K562 (cell line): ENCODE data around the gene WARS2. TPM values are rescaled to one million over a fixed set of nuclear protein-coding genes. Genes with fewer than 3 reads are reported as not detected.

ENCODE experiments used
- ATAC-seq: fragments of 200-7000 bp; cut with Tn5 transposase; 3 replicates; pipeline ENCODE4 v1.9.1; 2020; ENCODE audit warnings: moderate library complexity
- BruUV-seq: library from RNA; stranded (reverse); fragments of 400-500 nt; replicated peaks from 2 replicates; lab custom pipeline; 2021; lab: Mats Ljungman, UMichigan
- CTCF ChIA-PET: fragments of 300-600 bp; formaldehyde crosslinking; extraction: SDS; loops from one replicate; lab custom pipeline; 2021; ENCODE audit warnings: low intra/inter-chr PET ratio; lab: Yijun Ruan, JAX
- POLR2A ChIA-PET: fragments of 300-600, 350-650 bp; sonication (Branson Sonifier 250); formaldehyde crosslinking; extraction: SDS; loops from one replicate; lab custom pipeline; 2021; ENCODE audit warnings: antibody characterized with exemption, inconsistent platforms; lab: Yijun Ruan, JAX
- DNase-seq, 4 experiments: peaks; one replicate each; pipeline versions ENCODE4 v3.0.0 to v3.0.0-alpha.2; 2011 to 2018; ENCODE audit warnings: low spot score in 3 of 4, mixed read lengths in 3 of 4; ENCODE audit errors: extremely low read depth in 1 of 4
- FAIRE-seq: peaks from 2 replicates; lab custom pipeline; 2011; peaks lifted over from hg19 to GRCh38; lab: Jason Lieb, UNC
- H2AFZ ChIP-seq: 2 replicates; pipeline ENCODE4 v1.6.0; 2011; ENCODE audit warnings: low read depth, low read length, control low read depth, inconsistent platforms
- H3K27ac ChIP-seq: fragments of 200-600 bp; 3 replicates; pipeline ENCODE4 v1.8.0; 2011; ENCODE audit warnings: low read depth, mild to moderate bottlenecking, control low read depth, inconsistent platforms, low read length, moderate library complexity, mixed read lengths; ENCODE audit errors: extremely low read depth
- H3K27me3 ChIP-seq, 2 experiments: fragments of 300-600 bp in 1 of 2; 2 replicates in 1 of 2; 3 replicates in 1 of 2; pipeline versions ENCODE4 v1.6.0 to v1.8.0; 2011; ENCODE audit warnings: inconsistent platforms in 2 of 2, low read length in 2 of 2, mild to moderate bottlenecking in 1 of 2, mixed read lengths in 1 of 2, moderate library complexity in 1 of 2; ENCODE audit not compliant: control insufficient read depth in 2 of 2, insufficient read depth in 2 of 2
- H3K36me3 ChIP-seq: fragments of 300-600 bp; 3 replicates; pipeline ENCODE4 v1.8.0; 2011; ENCODE audit warnings: mild to moderate bottlenecking, low read length, inconsistent platforms; ENCODE audit not compliant: control insufficient read depth, insufficient read depth
- H3K4me1 ChIP-seq, 2 experiments: fragments of 200-600 bp in 1 of 2; replicated peaks in 1 of 2; 2 replicates in 1 of 2; 3 replicates in 1 of 2; pipeline versions ENCODE4 v1.5.1 to v1.8.0; 2011; ENCODE audit warnings: inconsistent platforms in 2 of 2, low read length in 2 of 2, mild to moderate bottlenecking in 1 of 2, mixed read lengths in 1 of 2, moderate library complexity in 1 of 2; ENCODE audit not compliant: control insufficient read depth in 2 of 2, insufficient read depth in 2 of 2
- H3K4me2 ChIP-seq: 2 replicates; pipeline ENCODE4 v1.6.1; 2011; ENCODE audit warnings: low read length, control low read depth, inconsistent platforms, mixed read lengths; ENCODE audit not compliant: insufficient read depth
- H3K4me3 ChIP-seq: fragments of 200-600 bp; sonication (generic), shearing (Covaris generic); 2 replicates; pipeline ENCODE4 v1.5.1; 2016; ENCODE audit warnings: control low read depth, inconsistent platforms
- H3K79me2 ChIP-seq: fragments of 200-600 bp; 3 replicates; pipeline ENCODE4 v1.8.0; 2011; ENCODE audit warnings: low read length, inconsistent platforms; ENCODE audit not compliant: control insufficient read depth, insufficient read depth
- H3K9ac ChIP-seq, 2 experiments: 2 replicates each; pipeline versions ENCODE4 v1.6.0 to v1.6.1; 2011; ENCODE audit warnings: low read depth in 2 of 2, low read length in 2 of 2, control low read depth in 1 of 2, inconsistent platforms in 1 of 2, mild to moderate bottlenecking in 1 of 2, mixed read lengths in 1 of 2; ENCODE audit not compliant: insufficient read depth in 1 of 2
- H3K9me1 ChIP-seq: one replicate; pipeline ENCODE4 v1.6.0; 2011; ENCODE audit warnings: inconsistent platforms, mild to moderate bottlenecking, low read length, moderate library complexity; ENCODE audit not compliant: control insufficient read depth, insufficient read depth
- H3K9me3 ChIP-seq: replicated peaks from 2 replicates; pipeline ENCODE4 v1.5.1; 2011; ENCODE audit warnings: low read depth, low read length, inconsistent platforms; ENCODE audit not compliant: control insufficient read depth, insufficient read depth
- H4K20me1 ChIP-seq: replicated peaks from 2 replicates; pipeline ENCODE4 v1.6.1; 2011; ENCODE audit warnings: low read length, inconsistent platforms, mixed read lengths; ENCODE audit not compliant: control insufficient read depth, insufficient read depth
- CLOCK ChIP-seq: fragments of 250-450 bp; sonication (Bioruptor Pico); IDR thresholded peaks from 2 replicates; pipeline ENCODE4 v1.4.0; 2020; ENCODE audit warnings: mild to moderate bottlenecking, moderate library complexity, borderline replicate concordance
- DEAF1 ChIP-seq: fragments of 450-650 bp; formaldehyde crosslinking; IDR thresholded peaks from 2 replicates; pipeline ENCODE4 v1.4.0; 2020; ENCODE audit warnings: mild to moderate bottlenecking, moderate library complexity
- SIRT6 ChIP-seq: IDR thresholded peaks from one replicate; pipeline ENCODE4 v1.6.1; 2012; ENCODE audit warnings: low read depth, mild to moderate bottlenecking, control low read depth, inconsistent platforms, low read length, moderate library complexity
- WGBS: fragments of 100-300 bp; shearing (Covaris generic); methylation state at CpG from one replicate; pipeline ENCODE4 v1.1.6; 2016; ENCODE audit warnings: low coverage, mixed read lengths; ENCODE audit not compliant: insufficient coverage; ENCODE audit errors: missing lambda C conversion rate; 5-methylcytosine and 5-hydroxymethylcytosine counted together
- in situ Hi-C: fragments of 300-500 bp; cut with MboI; formaldehyde crosslinking; loops from 4 replicates; pipeline ENCODE4 v1.15.0; 2018; ENCODE audit warnings: inconsistent platforms, mixed read lengths
- intact Hi-C: fragments of 100-400 bp; cut with micrococcal nuclease; formaldehyde crosslinking; loops from 2 replicates; pipeline ENCODE4 v1.14.2; 2022
- polyA plus RNA-seq, 8 experiments: library from polyadenylated mRNA; depleted of rRNA in 4 of 8; stranded (reverse) in 5 of 8; unstranded in 3 of 8; fragments of >200 nt; fragmentation: Nextera tagmentation in 2 of 8; fragmentation: Illumina TruSeq in 1 of 8; extraction: Ambion mirVana in 2 of 8; extraction: Trizol in 1 of 8; gene quantifications; 2 replicates each; pipeline versions ENCODE4 v1.2.1 to v1.2.3, GENCODE V29; 2011 to 2014; ENCODE audit warnings: inconsistent platforms in 1 of 8, missing spikeins in 1 of 8
- total RNA-seq, 7 experiments: library from RNA; depleted of rRNA in 6 of 7; stranded (reverse); fragments of >200 nt in 6 of 7; fragmentation: Illumina TruSeq in 2 of 7; extraction: Trizol in 2 of 7; gene quantifications; 2 replicates each; pipeline versions ENCODE4 v1.2.1 to v1.2.3, GENCODE V29; 2011 to 2021; ENCODE audit warnings: low replicate concordance in 1 of 7

WARS2 gene
- total and polyA plus RNA-seq, 9 of the 15 experiments (the other 6 are each of a cell fraction or from before 2014, with no cell fraction given): 5.7 to 18.0 (median 16.9) TPM

- ATAC-seq: no peak
- intact Hi-C loops: no loop called here
- WGBS: 32% methylated on average over 53 of the region's 53 CpGs
These were observed 147.4 kb downstream of the WARS2 start for GRCh38 chr1:118992868-118993699.

More at GRCh38 chr1:118992868-118993699, 147.4 kb downstream of the WARS2 start:
- POLR2A ChIA-PET: interaction anchor here (0.6 kb wide), 1 partner anchor 1127 kb away, joined by 3 read pairs; no protein-coding TSS in a partner anchor
- no peak overlapping the region for H3K4me2 ChIP-seq
- H3K79me2 ChIP-seq: no peaks in the 10 kb centered on the region
- TF ChIP-seq DEAF1 (CRISPR knock-in tag) (0 out of 2 replicates have a peak, but pooled peaks have one; percentile 10), CLOCK (no peak), SIRT6 (no peak)
- no peaks in the 10 kb centered on the region for H3K9me1 ChIP-seq
- no peaks in the 10 kb centered on the region for H4K20me1 ChIP-seq
- H3K9ac ChIP-seq: no peak overlapping the region
- H3K36me3 ChIP-seq: no peaks in the 10 kb centered on the region
- H2AFZ ChIP-seq: no peak overlapping the region
- DNase-seq: no peak
- peaks cover 0 to 8% of the 10 kb centered on the region in 2 experiments; a peak in 2 of 5 replicates for H3K4me1 ChIP-seq
- CTCF ChIA-PET: interaction anchor here (0.5 kb wide), 1 partner anchor 1299 kb away, joined by 3 read pairs; no protein-coding TSS in a partner anchor
- no peak for FAIRE-seq
- in situ Hi-C loops: no loop called here
- H3K27ac ChIP-seq: no peak overlapping the region
- H3K9me3 ChIP-seq: no peaks in the 10 kb centered on the region
- H3K4me3 ChIP-seq: no peak overlapping the region
- peaks cover 49 to 68% of the 10 kb centered on the region in 2 experiments for H3K27me3 ChIP-seq
- no TSS peak for BruUV-seq
